Measurements from ENCODE around the gene SPATA2L.

SPATA2L gene

GRCh38 chr16:89729293-89729692 lies 27.8 kb upstream of the SPATA2L start:
- DNase-seq (ENCODE audit: low read depth): no peak

- no peak for DNase-seq (ENCODE audit: low read depth)
Measured at GRCh38 chr16:89727406-89728120, 26.1 kb upstream of the SPATA2L start.

- DNase-seq (ENCODE audit: low read depth): peak; percentile 72
Measured at GRCh38 chr16:89723279-89724250, 22.1 kb upstream of the SPATA2L start.

GRCh38 chr16:89722392-89723278 lies 21.1 kb upstream of the SPATA2L start:
- DNase-seq (ENCODE audit: low read depth): peak; percentile 46

- peak; percentile 85 for DNase-seq (ENCODE audit: low read depth)
Measured at GRCh38 chr16:89721546-89722391, 20.3 kb upstream of the SPATA2L start.

- DNase-seq (ENCODE audit: low read depth): peak; percentile 76
Measured at GRCh38 chr16:89720813-89721545, 19.5 kb upstream of the SPATA2L start, which contains the start of the genes VPS9D1 and ZNF276. VPS9D1 (minus strand) TSS chr16:89720898; CDS start chr16:89720861, 37 bp downstream. ZNF276 (plus strand) TSS chr16:89721537; CDS start chr16:89721641, 104 bp downstream.

GRCh38 chr16:89720551-89720812 lies 19.0 kb upstream of the SPATA2L start:
- DNase-seq (ENCODE audit: low read depth): no peak

- no peak for DNase-seq (ENCODE audit: low read depth)
Measured at GRCh38 chr16:89717688-89718505, 16.4 kb upstream of the SPATA2L start.

- no peak for DNase-seq (ENCODE audit: low read depth)
Measured at GRCh38 chr16:89716916-89717687, 15.6 kb upstream of the SPATA2L start.

- DNase-seq (ENCODE audit: low read depth): no peak
Measured at GRCh38 chr16:89716493-89716892, 15.0 kb upstream of the SPATA2L start.

GRCh38 chr16:89712274-89712781 lies 10.8 kb upstream of the SPATA2L start:
- DNase-seq (ENCODE audit: low read depth): no peak

GRCh38 chr16:89711601-89712273 lies 10.2 kb upstream of the SPATA2L start:
- peak; percentile 60 for DNase-seq (ENCODE audit: low read depth)

GRCh38 chr16:89710709-89711564 lies 9.4 kb upstream of the SPATA2L start:
- no peak for DNase-seq (ENCODE audit: low read depth)

GRCh38 chr16:89709716-89710432 lies 8.4 kb upstream of the SPATA2L start:
- DNase-seq (ENCODE audit: low read depth): no peak

- DNase-seq (ENCODE audit: low read depth): no peak
Measured at GRCh38 chr16:89709166-89709565, 7.7 kb upstream of the SPATA2L start.

- DNase-seq (ENCODE audit: low read depth): no peak
Measured at GRCh38 chr16:89708481-89708931, 7.0 kb upstream of the SPATA2L start.

Measured in activated gamma-delta T cell treated with anti-CD3 and anti-CD28 coated beads, Interleukin-2, amount 50 U/mL, for 16 hours (primary cell).